Spleen (tissue), 11 donors: Measurements from ENCODE around the gene TMOD2. TPM values are rescaled to one million over a fixed set of nuclear protein-coding genes. Genes with fewer than 3 reads are reported as not detected.

Experiments
- DNase-seq: peaks from one replicate; pipeline ENCODE4 v3.0.0-alpha.2; 2020
- H3K27ac ChIP-seq, 8 donors: fragments of 200-600 bp; sonication (generic) in 7 of 8; 1 replicate in 4 of 8; 2 replicates in 4 of 8; pipeline versions ENCODE4 v1.5.0 to v1.8.0; 2016 to 2021; ENCODE audit warnings: inconsistent platforms in 4 of 8, mild to moderate bottlenecking in 4 of 8, moderate library complexity in 1 of 8
- H3K27me3 ChIP-seq, 7 donors: fragments of 200-600 bp; sonication (generic) in 6 of 7; replicated peaks in 1 of 7; 1 replicate in 4 of 7; 2 replicates in 3 of 7; pipeline versions ENCODE4 v1.5.0 to v1.8.0; 2016 to 2021; ENCODE audit warnings: inconsistent platforms in 3 of 7, mild to moderate bottlenecking in 1 of 7
- H3K36me3 ChIP-seq, 6 donors: fragments of 200-600 bp; sonication (generic) in 5 of 6; 1 replicate in 4 of 6; 2 replicates in 2 of 6; pipeline versions ENCODE4 v1.5.0 to v1.8.0; 2016 to 2021; ENCODE audit warnings: inconsistent platforms in 2 of 6
- H3K4me1 ChIP-seq, 6 donors: fragments of 200-600 bp; sonication (generic) in 5 of 6; 1 replicate in 3 of 6; 2 replicates in 3 of 6; pipeline versions ENCODE4 v1.5.0 to v1.8.0; 2016 to 2021; ENCODE audit warnings: inconsistent platforms in 3 of 6
- H3K4me3 ChIP-seq, 8 donors: fragments of 200-600 bp; sonication (generic) in 7 of 8; 1 replicate in 4 of 8; 2 replicates in 4 of 8; pipeline versions ENCODE4 v1.5.0 to v1.8.0; 2016 to 2021; ENCODE audit warnings: inconsistent platforms in 4 of 8, mild to moderate bottlenecking in 4 of 8, moderate library complexity in 2 of 8
- H3K9me3 ChIP-seq, 8 donors: fragments of 200-600 bp; sonication (generic) in 7 of 8; 1 replicate in 4 of 8; 2 replicates in 4 of 8; pipeline versions ENCODE4 v1.5.0 to v1.8.0; 2016 to 2021; ENCODE audit warnings: inconsistent platforms in 4 of 8
- CTCF ChIP-seq, 11 experiments: fragments of 200-600 bp in 7 of 11; fragments of 450-650 bp in 4 of 11; sonication (generic) in 4 of 11; IDR thresholded peaks in 8 of 11; conservative IDR thresholded peaks in 3 of 11; 1 replicate in 7 of 11; 2 replicates in 4 of 11; pipeline versions ENCODE4 v1.4.0 to v1.8.0; 2016 to 2021; ENCODE audit warnings: antibody characterized with exemption in 11 of 11, inconsistent platforms in 4 of 11, mild to moderate bottlenecking in 1 of 11
- POLR2A ChIP-seq, 3 donors: fragments of 450-650 bp; IDR thresholded peaks; one replicate each; pipeline ENCODE4 v1.5.1; 2017; ENCODE audit warnings: antibody characterized with exemption in 3 of 3, mild to moderate bottlenecking in 1 of 3
- POLR2AphosphoS5 ChIP-seq, 3 donors: sonication (generic); formaldehyde crosslinking; IDR thresholded peaks; one replicate each; pipeline ENCODE4 v1.5.1; 2017; ENCODE audit warnings: antibody characterized with exemption in 3 of 3
- WGBS, 5 donors: extraction: QIAGEN DNeasy Blood & Tissue Kit in 3 of 5; methylation state at CpG; one replicate each; pipeline versions ENCODE4 v1.1.5 to v1.1.7; 2013 to 2018; 5-methylcytosine and 5-hydroxymethylcytosine counted together
- intact Hi-C: fragments of 100-400 bp; cut with DNase I; formaldehyde crosslinking; loops from one replicate; pipeline ENCODE4 v1.15.0; 2023; ENCODE audit warnings: low total_unique reads
- polyA plus RNA-seq, 3 donors: library from polyadenylated mRNA; stranded (reverse); fragments of 200-250 nt; gene quantifications; one replicate each; pipeline ENCODE4 v1.2.1, GENCODE V29; 2013
- total RNA-seq, 7 donors: library from RNA; depleted of rRNA in 3 of 7; stranded (reverse); fragments of >200 nt in 3 of 7; fragmentation: NEBNext Ultra II Directional in 4 of 7; extraction: Animal tissue kit (Norgen Biotek cat#: 25700) in 4 of 7; gene quantifications; one replicate each; pipeline versions ENCODE4 v1.1.0 to v1.2.1, GENCODE V29; 2016 to 2021
- donor health status: healthy with polysubstance abuse.
- donor health status: DM: no; HTN: no; CAD: no; lungs with moderate emphysema.
- donor health status: DM: no; HTN: no; CAD: no.
- donor health status: Bipolar disorder and iron deficiency.
- donor health status: healthy.
- donor health status: DM: no; HTN: no; CAD: no.
- donor health status: DM: yes; HTN: yes; CAD: no.

Gene TMOD2
- total and polyA plus RNA-seq, 10 donors: 1.3 to 21.1 (median 14.2) TPM

GRCh38 chr15:51814606-51815005 is 63.2 kb downstream of the TMOD2 start:
- no peak for DNase-seq
- TF ChIP-seq POLR2AphosphoS5 (IDR thresholded peaks at IDR 0.05) (no peak), CTCF (IDR thresholded peaks at IDR 0.05 in 8 of 11, conservative IDR thresholded peaks at IDR 0.05 in 3 of 11) (no peak), POLR2A (IDR thresholded peaks at IDR 0.05) (no peak)
- 86 to 97% (median 95%) methylated on average over 3 of the region's 3 CpGs for WGBS, 5 donors
- H3K4me3 ChIP-seq: no peak overlapping the region
- H3K27ac ChIP-seq: no peak overlapping the region
- no peaks in the 10 kb centered on the region for H3K27me3 ChIP-seq
- peaks cover 0 to 22% (median 0%) of the 10 kb centered on the region in 6 donors for H3K36me3 ChIP-seq
- intact Hi-C loops: no loop called here
- peaks cover 0 to under 1% (median 0%) of the 10 kb centered on the region in 8 donors for H3K9me3 ChIP-seq
- peaks cover 0 to 23% (median 10%) of the 10 kb centered on the region in 6 donors for H3K4me1 ChIP-seq

- peaks cover 0 to 23% (median 10%) of the 10 kb centered on the region in 6 donors for H3K4me1 ChIP-seq
Measured at GRCh38 chr15:51816611-51817010, 65.2 kb downstream of the TMOD2 start.

GRCh38 chr15:51818150-51818549 is 66.8 kb downstream of the TMOD2 start:
- H3K27ac ChIP-seq: no peak overlapping the region
- H3K4me1 ChIP-seq: peaks cover 0 to 23% (median 10%) of the 10 kb centered on the region in 6 donors
- TF ChIP-seq POLR2A (IDR thresholded peaks at IDR 0.05): no peak
- no peak for TF ChIP-seq POLR2AphosphoS5 (IDR thresholded peaks at IDR 0.05)
- no peak for TF ChIP-seq CTCF (IDR thresholded peaks at IDR 0.05 in 8 of 11, conservative IDR thresholded peaks at IDR 0.05 in 3 of 11)
- H3K4me3 ChIP-seq: no peak overlapping the region
- H3K27me3 ChIP-seq: no peaks in the 10 kb centered on the region
- no peak for DNase-seq
- intact Hi-C loops: no loop called here
- 87 to 96% (median 91%) methylated on average over 3 of the region's 3 CpGs for WGBS, 5 donors
- peaks cover 0 to 7% (median 0%) of the 10 kb centered on the region in 6 donors for H3K36me3 ChIP-seq
- peaks cover 5 to 28% (median 20%) of the 10 kb centered on the region in 8 donors for H3K9me3 ChIP-seq

More at GRCh38 chr15:51816611-51817010, 65.2 kb downstream of the TMOD2 start:
- Histone ChIP-seq H3K27ac (peak overlapping the region in 2 of 8 donors; percentile 30 to 31), H3K27me3 (no peaks in the 10 kb centered on the region), H3K4me3 (no peak overlapping the region), H3K36me3 (peaks cover 0 to 11% (median 0%) of the 10 kb centered on the region in 6 donors), H3K9me3 (peaks cover 4 to 20% (median 14%) of the 10 kb centered on the region in 8 donors)
- TF ChIP-seq POLR2A (IDR thresholded peaks at IDR 0.05) (no peak), POLR2AphosphoS5 (IDR thresholded peaks at IDR 0.05) (no peak)
- intact Hi-C loops: no loop called here
- no peak for DNase-seq

- Histone ChIP-seq H3K27ac (no peak overlapping the region), H3K36me3 (no peaks in the 10 kb centered on the region), H3K27me3 (no peaks in the 10 kb centered on the region), H3K4me3 (no peak overlapping the region), H3K9me3 (peaks cover 5 to 17% (median 15%) of the 10 kb centered on the region in 8 donors), H3K4me1 (peaks cover 0 to 11% (median 5%) of the 10 kb centered on the region in 6 donors)
- no peak for TF ChIP-seq POLR2A (IDR thresholded peaks at IDR 0.05)
- no peak for TF ChIP-seq CTCF (IDR thresholded peaks at IDR 0.05 in 8 of 11, conservative IDR thresholded peaks at IDR 0.05 in 3 of 11)
- no peak for TF ChIP-seq POLR2AphosphoS5 (IDR thresholded peaks at IDR 0.05)
- 72 to 83% (median 77%) methylated on average over 3 of the region's 3 CpGs for WGBS, 5 donors
- intact Hi-C loops: no loop called here
- DNase-seq: no peak
Measured at GRCh38 chr15:51825698-51826097, 74.3 kb downstream of the TMOD2 start.
